Lower lobe of right lung (tissue), 2 donors: Measurements from ENCODE around the gene MYO1E. TPM values are rescaled to one million over a fixed set of nuclear protein-coding genes. Genes with fewer than 3 reads are reported as not detected.
"Not testable (repeated sequence)": the region's sequence is repeated elsewhere in the genome, so short reads cannot be mapped to it uniquely, and the experiment has no call there.

ENCODE experiments used
- ATAC-seq, 2 donors: fragments of 200-7000 bp; cut with Tn5 transposase; one replicate each; pipeline ENCODE4 v1.9.1; 2020 to 2022; ENCODE audit warnings: mild to moderate bottlenecking in 2 of 2, moderate library complexity in 2 of 2
- DNase-seq: peaks from one replicate; pipeline ENCODE4 v3.0.0-alpha.2; 2020
- H3K27ac ChIP-seq: fragments of 200-600 bp; one replicate; pipeline ENCODE4 v1.8.0; 2022
- H3K27me3 ChIP-seq: fragments of 200-600 bp; one replicate; pipeline ENCODE4 v1.8.0; 2022; ENCODE audit warnings: low read depth
- H3K36me3 ChIP-seq: fragments of 200-600 bp; one replicate; pipeline ENCODE4 v1.8.0; 2022; ENCODE audit warnings: mild to moderate bottlenecking
- H3K4me1 ChIP-seq: fragments of 200-600 bp; one replicate; pipeline ENCODE4 v1.8.0; 2022
- H3K4me3 ChIP-seq: fragments of 200-600 bp; one replicate; pipeline ENCODE4 v1.8.0; 2022; ENCODE audit warnings: mild to moderate bottlenecking
- H3K9me3 ChIP-seq: fragments of 200-600 bp; one replicate; pipeline ENCODE4 v1.8.0; 2022
- intact Hi-C: fragments of 100-400 bp; cut with DNase I; formaldehyde crosslinking; loops from one replicate; pipeline ENCODE4 v1.11.0; 2022
- total RNA-seq: library from RNA; stranded (reverse); fragmentation: NEBNext Ultra II Directional; extraction: Animal tissue kit (Norgen Biotek cat#: 25700); gene quantifications from one replicate; pipeline ENCODE4 v1.2.1, GENCODE V29; 2021
- TF ChIP-seq, protein P1 (sequence below): fragments of 200-600 bp; IDR thresholded peaks from one replicate; pipeline ENCODE4 v1.8.0; 2022; ENCODE audit warnings: antibody characterized with exemption, mild to moderate bottlenecking
- donor health status: DM: no; HTN: yes; CAD: no; lungs with severe emphysema.

MYO1E gene
- total RNA-seq, 1 donor from 2014 or later, result 59.4 TPM

DNA sequence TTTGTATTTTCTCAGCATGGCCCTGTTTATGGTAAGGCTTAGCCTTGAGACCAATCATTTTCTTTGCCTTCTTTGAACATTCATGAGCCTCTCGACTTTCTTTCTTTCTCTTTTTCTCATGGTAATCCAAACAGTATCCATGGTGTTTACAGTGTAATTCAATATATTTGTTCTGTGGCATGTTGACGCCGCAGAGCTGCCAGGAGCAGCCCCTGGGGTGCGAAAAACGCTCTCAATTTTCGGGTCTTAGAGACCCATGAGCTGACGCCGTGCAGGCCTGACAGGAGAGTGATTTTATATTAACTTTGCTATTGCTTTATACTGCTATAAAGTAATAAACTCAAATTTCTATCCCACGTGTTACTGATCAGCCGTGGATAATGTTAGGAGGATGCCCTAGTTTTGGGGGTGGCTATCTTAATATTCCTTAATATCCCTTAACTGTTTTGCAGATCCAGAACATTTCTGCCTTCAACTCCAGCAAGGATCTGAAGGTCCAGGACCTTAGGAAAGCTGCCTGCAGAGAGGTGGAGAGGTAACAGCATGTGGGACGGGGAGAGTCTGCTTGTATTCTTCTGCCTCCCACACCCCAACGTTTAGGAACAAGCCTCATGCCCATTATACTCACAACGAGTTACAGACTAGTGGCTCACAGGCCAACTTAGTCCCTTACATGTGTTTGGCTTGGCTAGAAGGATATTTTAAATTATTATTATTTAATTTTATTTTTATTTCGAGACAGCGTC lies 29.3 kb upstream of the MYO1E start:
- H3K27me3 ChIP-seq, result no peaks in the 10 kb centered on the region
- no peak for ATAC-seq
- H3K4me3 ChIP-seq, result no peak overlapping the region
- no peaks in the 10 kb centered on the region for H3K9me3 ChIP-seq
- no peaks in the 10 kb centered on the region for H3K4me1 ChIP-seq
- intact Hi-C loops, result no loop called here
- no peak for DNase-seq
- TF ChIP-seq, protein P1, sequence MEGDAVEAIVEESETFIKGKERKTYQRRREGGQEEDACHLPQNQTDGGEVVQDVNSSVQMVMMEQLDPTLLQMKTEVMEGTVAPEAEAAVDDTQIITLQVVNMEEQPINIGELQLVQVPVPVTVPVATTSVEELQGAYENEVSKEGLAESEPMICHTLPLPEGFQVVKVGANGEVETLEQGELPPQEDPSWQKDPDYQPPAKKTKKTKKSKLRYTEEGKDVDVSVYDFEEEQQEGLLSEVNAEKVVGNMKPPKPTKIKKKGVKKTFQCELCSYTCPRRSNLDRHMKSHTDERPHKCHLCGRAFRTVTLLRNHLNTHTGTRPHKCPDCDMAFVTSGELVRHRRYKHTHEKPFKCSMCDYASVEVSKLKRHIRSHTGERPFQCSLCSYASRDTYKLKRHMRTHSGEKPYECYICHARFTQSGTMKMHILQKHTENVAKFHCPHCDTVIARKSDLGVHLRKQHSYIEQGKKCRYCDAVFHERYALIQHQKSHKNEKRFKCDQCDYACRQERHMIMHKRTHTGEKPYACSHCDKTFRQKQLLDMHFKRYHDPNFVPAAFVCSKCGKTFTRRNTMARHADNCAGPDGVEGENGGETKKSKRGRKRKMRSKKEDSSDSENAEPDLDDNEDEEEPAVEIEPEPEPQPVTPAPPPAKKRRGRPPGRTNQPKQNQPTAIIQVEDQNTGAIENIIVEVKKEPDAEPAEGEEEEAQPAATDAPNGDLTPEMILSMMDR, result no peak
- no peaks in the 10 kb centered on the region for H3K36me3 ChIP-seq
- H3K27ac ChIP-seq, result no peak overlapping the region

DNA sequence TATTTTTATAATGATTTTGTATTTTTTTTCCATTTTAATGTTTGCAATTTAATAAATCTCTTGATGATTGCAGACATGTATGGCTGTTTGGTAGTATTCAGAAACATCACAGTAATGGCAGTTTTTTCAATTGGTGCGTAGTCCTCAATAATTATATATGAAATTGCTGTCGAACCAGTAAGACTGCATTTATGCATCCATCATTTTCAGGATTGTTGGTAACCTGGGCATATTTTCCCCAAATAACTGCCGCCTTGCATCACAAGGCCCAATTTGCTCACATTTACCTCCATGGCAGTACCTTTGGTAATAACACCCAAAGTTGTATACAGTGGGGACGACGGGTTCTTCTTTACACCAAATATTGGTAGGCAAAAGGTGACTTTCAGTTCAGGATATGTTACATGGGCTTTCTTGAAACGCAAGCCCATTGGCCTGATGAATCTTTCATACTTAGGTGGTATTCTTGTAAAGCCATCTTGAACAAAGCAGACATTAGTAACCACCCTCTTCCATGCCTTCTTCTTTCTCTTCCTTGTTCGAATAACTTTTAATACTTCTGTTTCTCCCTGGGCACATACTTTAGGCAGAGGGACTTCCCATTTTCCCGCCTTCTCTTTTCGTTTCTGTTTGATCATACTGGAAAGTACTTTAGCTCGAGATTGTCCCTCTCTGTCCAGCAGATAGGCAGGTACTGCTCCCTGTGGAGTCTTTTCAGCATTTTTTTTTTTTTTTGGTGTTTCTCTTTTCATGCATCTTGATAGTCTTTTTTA lies 28.6 kb upstream of the MYO1E start:
- H3K27me3 ChIP-seq, H3K27ac ChIP-seq, H3K4me3 ChIP-seq, H3K36me3 ChIP-seq, intact Hi-C loops, H3K9me3 ChIP-seq, H3K4me1 ChIP-seq, ATAC-seq, DNase-seq: not testable (repeated sequence)

DNA sequence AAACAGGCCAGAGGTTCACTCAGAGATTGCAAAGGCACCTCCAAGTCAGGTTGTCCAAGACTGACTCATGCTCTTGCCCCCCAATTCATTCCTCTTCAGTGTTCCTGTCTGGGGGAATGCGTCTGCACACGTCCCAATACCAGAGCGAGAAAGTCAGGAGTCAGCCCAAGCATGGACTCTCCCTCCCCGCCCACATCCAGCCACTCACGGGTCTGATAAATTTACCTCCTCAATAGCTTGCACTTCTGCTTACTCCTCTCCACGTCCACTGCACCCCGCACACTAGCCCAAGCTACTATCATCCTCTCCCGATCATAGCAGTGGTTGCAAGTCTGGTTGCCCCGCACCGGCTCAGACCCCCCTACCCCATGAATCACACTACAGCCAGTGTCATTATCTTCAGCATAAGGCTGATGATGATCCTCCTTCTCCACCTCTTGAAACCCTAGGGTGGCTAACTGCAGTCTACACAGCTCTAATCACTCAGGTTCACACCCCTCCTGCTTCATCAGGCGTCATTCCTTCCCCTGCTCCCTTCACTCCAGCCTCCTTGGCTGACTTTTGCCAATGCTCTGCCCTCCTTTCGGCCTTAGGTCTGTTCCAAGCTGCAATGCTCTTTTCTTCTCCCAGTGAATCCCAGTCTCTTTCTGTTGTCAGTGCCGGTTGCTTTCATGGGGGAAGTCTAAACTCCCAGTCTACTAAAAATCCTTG lies 27.6 kb upstream of the MYO1E start:
- no peak for DNase-seq
- H3K4me1 ChIP-seq, result no peaks in the 10 kb centered on the region
- peak in 1 of 2 donors; percentile 19 for ATAC-seq
- no peaks in the 10 kb centered on the region for H3K9me3 ChIP-seq
- H3K27ac ChIP-seq, result no peak overlapping the region
- H3K27me3 ChIP-seq, result no peaks in the 10 kb centered on the region
- TF ChIP-seq, protein P1, result no peak
- intact Hi-C loops, result no loop called here
- no peak overlapping the region for H3K4me3 ChIP-seq
- H3K36me3 ChIP-seq, result no peaks in the 10 kb centered on the region

DNA sequence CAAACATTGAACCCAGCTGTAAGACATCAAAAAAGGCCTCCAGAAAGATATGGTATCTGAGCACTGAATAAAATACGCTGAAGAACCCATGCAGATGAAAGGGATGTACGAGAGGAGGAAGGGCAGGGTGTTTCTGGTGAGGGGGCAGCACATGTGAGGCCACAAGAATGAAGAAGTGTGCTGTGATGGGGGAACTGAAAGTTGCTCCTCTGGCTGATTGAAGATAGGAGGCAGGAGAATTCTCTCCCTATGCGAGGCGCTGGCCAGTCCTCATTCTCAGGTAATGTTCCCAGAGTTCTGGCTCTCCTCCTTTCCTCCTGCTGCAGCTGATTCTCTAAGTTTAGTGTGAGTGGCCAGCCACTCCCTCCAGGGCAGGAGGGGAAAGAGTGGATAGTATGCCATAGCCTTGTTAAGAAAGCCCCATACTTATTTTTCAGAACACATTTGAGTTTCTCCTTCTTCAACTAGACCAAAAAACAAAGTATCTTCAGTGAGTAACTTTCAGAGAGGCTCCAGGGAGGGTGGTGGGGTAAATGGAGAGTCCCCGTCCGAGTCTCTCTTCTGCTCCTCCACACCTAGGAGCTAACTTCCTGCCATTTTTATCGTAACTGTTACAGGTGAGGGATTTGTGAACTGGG lies 26.9 kb upstream of the MYO1E start:
- no peak for DNase-seq
- ATAC-seq, result peak; percentile 75 to 78
- intact Hi-C loops, result no loop called here

DNA sequence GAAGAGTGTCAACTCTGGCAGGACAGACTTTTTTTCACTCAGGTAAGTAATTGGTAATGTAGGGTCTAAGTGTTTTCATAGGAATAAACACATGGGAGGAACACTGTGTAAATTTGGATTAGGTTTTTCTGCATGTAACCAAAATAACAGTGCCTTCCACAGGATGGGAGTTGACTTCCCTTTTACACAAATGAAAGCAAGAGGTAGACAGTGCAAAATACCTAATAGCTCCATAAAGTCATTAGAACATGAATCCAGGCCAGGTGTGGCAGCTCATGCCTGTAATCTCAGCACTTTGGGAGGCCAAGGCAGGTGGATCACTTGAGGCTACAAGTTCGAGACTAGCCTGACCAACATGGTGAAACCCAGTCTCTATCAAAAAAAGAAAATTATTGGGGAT lies 25.5 kb upstream of the MYO1E start:
- TF ChIP-seq, protein P1, result no peak
- H3K4me3 ChIP-seq, result no peak overlapping the region
- ATAC-seq, result no peak
- H3K27ac ChIP-seq, result no peak overlapping the region
- intact Hi-C loops, result no loop called here
- no peaks in the 10 kb centered on the region for H3K27me3 ChIP-seq
- no peaks in the 10 kb centered on the region for H3K4me1 ChIP-seq
- no peaks in the 10 kb centered on the region for H3K9me3 ChIP-seq
- no peaks in the 10 kb centered on the region for H3K36me3 ChIP-seq
- no peak for DNase-seq

More for the DNA sequence above, 26.9 kb upstream of the MYO1E start:
- no peak overlapping the region for H3K4me3 ChIP-seq
- no peaks in the 10 kb centered on the region for H3K9me3 ChIP-seq
- no peaks in the 10 kb centered on the region for H3K36me3 ChIP-seq
- TF ChIP-seq, protein P1, result no peak
- H3K27me3 ChIP-seq, result no peaks in the 10 kb centered on the region
- no peak overlapping the region for H3K27ac ChIP-seq
- no peaks in the 10 kb centered on the region for H3K4me1 ChIP-seq
